SK-N-MC (cell line): ENCODE data around the gene MLF2.

Experiments used
- EZH2 ChIP-seq: fragments of 200-600 bp; sonication (generic); IDR thresholded peaks from one replicate; pipeline ENCODE4 v1.6.1; 2017; ENCODE audit warnings: antibody characterized with exemption
- POLR2AphosphoS5 ChIP-seq: IDR thresholded peaks from 2 replicates; pipeline ENCODE4 v1.6.1; 2012; ENCODE audit warnings: mild to moderate bottlenecking, low read depth, low read length, borderline replicate concordance

- no peak for TF ChIP-seq POLR2AphosphoS5
- TF ChIP-seq EZH2 = no peak
Observed at GRCh38 chr12:6796576-6796975, 43.6 kb upstream of the MLF2 start.
